ENCODE data around the gene CEBPZ. TPM values are rescaled to one million over a fixed set of nuclear protein-coding genes. Genes with fewer than 3 reads are reported as not detected.

The CEBPZ gene, protein sequence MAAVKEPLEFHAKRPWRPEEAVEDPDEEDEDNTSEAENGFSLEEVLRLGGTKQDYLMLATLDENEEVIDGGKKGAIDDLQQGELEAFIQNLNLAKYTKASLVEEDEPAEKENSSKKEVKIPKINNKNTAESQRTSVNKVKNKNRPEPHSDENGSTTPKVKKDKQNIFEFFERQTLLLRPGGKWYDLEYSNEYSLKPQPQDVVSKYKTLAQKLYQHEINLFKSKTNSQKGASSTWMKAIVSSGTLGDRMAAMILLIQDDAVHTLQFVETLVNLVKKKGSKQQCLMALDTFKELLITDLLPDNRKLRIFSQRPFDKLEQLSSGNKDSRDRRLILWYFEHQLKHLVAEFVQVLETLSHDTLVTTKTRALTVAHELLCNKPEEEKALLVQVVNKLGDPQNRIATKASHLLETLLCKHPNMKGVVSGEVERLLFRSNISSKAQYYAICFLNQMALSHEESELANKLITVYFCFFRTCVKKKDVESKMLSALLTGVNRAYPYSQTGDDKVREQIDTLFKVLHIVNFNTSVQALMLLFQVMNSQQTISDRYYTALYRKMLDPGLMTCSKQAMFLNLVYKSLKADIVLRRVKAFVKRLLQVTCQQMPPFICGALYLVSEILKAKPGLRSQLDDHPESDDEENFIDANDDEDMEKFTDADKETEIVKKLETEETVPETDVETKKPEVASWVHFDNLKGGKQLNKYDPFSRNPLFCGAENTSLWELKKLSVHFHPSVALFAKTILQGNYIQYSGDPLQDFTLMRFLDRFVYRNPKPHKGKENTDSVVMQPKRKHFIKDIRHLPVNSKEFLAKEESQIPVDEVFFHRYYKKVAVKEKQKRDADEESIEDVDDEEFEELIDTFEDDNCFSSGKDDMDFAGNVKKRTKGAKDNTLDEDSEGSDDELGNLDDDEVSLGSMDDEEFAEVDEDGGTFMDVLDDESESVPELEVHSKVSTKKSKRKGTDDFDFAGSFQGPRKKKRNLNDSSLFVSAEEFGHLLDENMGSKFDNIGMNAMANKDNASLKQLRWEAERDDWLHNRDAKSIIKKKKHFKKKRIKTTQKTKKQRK
- total RNA-seq: 29.3 and 31.9 TPM in 2 replicates

DNA sequence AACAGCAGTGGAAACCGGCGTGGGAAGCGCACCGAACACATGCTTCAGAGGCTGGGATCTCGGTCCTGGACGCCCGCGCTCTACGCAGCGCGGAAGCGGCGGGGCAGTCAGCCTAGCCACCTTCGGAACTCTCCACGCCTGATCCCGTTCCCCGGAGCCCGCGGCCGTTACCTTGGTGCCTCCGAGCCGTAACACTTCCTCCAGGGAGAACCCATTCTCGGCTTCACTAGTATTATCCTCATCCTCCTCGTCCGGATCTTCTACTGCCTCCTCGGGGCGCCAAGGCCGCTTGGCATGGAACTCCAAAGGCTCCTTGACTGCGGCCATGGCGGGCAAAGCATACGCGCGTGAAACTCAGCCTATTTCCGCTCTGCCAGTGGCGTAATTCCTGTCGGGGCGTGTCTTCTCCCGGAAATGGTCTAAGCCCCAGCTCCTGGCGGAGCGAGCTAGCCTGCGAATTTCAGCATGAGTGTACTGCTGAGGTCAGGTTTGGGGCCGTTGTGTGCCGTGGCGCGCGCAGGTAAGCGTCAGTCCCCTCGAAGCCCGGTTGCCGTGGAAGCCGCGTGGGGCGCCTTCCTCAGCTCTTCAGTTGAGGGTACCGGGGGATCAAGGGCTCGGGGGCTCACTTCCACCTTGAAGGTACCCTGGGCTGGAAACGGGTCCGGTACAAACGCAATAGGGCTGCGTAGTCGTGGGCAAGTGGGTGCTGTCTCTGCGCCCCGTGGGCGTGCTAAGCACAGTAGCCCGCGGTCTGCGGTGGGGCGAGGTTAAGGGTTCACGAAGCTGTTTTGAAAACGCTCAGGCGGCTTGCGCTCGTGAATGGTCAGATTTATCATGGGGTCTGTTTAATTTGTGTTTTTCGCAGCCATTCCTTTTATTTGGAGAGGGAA lies at the start of gene CEBPZ, which contains the start of gene NDUFAF7:
CEBPZ (minus strand) TSS at position 356 of the 890 bp plus-strand sequence; CDS start at position 327, 29 bp downstream.
NDUFAF7 (plus strand) TSS at position 418 of the 890 bp plus-strand sequence; CDS start at position 466, 48 bp downstream.

DNA sequence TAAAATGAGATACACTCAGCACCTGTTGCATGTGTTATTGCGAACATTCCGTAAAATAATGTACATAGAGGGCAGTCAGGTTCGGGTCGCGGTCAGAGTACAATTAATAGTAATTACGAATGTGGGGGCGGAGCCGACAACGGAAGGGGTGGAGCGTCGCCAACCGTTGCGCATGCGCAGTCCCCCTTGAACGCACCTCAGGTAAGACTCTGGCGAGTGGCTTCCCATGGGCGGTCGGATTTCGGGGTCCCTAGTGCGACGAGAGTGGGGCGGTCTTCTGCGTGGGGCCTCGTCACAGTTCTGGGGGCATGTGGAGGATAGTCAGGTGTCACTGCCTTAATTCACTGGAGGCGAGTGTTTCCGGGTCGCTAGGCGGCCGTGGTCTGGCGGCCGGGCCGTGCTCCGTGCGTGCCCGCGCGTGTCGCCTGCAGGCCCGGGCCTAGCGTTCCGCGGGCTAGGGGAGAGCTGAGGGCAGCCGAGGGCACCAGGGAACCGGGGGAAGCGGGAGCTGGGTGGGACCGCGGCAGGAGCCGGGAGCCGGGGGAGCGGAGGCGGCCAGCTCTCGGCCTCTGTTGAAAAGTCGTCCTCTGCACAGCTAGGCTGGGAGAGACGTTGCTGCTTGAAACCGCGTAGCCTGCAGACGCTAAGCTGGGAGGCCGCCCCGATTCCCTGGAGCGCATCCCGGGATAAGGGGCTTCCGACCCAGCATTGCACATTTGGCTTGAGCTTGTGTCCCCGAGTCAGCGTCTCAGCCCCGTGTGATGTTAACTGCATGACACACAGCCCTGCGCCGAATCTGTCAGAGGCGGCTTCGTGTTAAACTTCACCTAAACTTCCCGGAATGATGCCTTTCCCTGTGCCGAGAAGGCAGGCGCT lies 34.8 kb downstream of the CEBPZ start, which contains the start of gene CEBPZOS:
CEBPZOS (plus strand) TSS at position 177 of the 876 bp plus-strand sequence. CDS start 3,209 bp downstream, outside the sequence.

DNA sequence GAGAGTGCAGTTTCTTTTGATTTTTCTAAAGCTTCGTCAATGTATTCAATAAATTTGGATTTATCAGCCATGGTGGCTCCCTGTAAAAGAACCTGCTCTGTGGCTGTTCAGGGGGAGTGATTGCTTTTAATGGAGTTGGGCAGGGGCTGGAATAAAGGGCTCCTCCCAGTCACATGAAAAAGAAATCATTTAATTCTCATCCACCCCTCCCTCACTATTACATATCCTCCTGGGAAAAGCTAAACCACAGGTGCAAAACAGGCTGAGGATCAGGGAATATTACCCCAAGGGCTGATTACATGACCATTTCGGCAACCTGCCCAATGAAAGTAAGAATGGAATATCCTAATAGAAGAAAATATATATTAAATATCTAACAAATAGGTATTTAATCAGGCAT lies 42.8 kb downstream of the CEBPZ start, which contains the start of gene SULT6B1:
SULT6B1 (minus strand) TSS at position 101 of the 400 bp plus-strand sequence; CDS start at position 71, 30 bp downstream.

DNA sequence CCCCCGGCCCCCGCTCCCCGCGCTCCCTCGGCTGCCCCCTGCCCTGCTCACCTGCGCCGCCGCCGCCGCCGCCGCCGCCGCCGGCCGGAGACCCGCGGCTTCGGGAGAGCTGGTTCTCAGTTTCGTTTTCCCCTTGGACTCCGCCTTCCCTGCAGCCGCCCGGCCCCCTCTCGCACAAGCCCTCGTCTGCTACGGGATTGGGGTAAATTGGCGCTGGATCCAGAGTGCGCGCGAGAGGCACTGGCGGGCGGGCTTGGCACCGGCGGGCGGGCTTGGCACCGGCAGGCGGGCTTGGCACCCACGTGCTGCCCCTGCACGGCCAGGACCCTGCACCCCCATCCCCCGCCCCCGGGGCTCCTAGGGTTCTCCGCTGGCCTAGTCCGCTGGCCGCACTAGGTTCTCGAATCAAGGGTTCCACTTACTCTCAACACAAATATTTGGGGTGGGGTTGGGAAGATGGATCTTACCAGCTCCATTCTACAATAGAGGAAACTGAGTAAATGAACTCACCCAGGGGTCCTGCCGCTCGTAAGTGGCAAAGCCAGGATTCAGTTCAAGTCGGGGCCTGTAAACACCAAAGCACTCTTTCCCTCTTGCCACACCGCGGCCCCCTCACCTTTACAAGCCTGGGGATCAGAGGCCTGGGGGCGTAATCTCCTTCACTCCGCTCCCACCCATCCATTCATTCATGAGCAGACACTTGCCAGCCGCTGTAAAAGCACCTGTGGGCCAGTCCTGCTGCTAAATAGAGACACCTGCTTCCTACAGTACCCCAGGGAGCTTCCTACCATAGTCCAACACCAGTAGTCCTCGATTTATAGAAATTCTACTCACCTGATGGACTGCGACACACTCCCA lies 74.3 kb downstream of the CEBPZ start, which contains the start of gene EIF2AK2:
EIF2AK2 (minus strand) TSS at position 124 of the 858 bp plus-strand sequence. CDS start 9,174 bp downstream, outside the sequence.

Other genes starting within 250 kb of the CEBPZ start
- gene HEATR5B, start 147.2 kb downstream of the CEBPZ start, total RNA-seq: 8.1 and 10.8 TPM in 2 replicates
- 2.4 and 4.2 TPM in 2 replicates for gene GPATCH11, start 147.1 kb downstream of the CEBPZ start, total RNA-seq
- gene EIF2AK2, start 74.6 kb downstream of the CEBPZ start, total RNA-seq: 9.2 and 13.1 TPM in 2 replicates
- not detected in 2 replicates for gene SULT6B1, start 42.9 kb downstream of the CEBPZ start, total RNA-seq
- 18.4 and 23.3 TPM in 2 replicates for gene CEBPZOS, start 35.1 kb downstream of the CEBPZ start, total RNA-seq
- gene NDUFAF7, start 62 bp upstream of the CEBPZ start, total RNA-seq: 8.5 and 9.7 TPM in 2 replicates
- 13.2 and 22.5 TPM in 2 replicates for gene PRKD3, start 93.2 kb upstream of the CEBPZ start, total RNA-seq
- gene QPCT, start 113.0 kb upstream of the CEBPZ start, total RNA-seq: 2.5 and 2.9 TPM in 2 replicates

Data from airway epithelial cell (primary cell).